ENCODE results near the gene CLDN6. TPM values are rescaled to one million over a fixed set of nuclear protein-coding genes. Genes with fewer than 3 reads are reported as not detected.
A peak's percentile ranks its signal among the peaks of the same experiment; 100 is the strongest.

CLDN6 gene
- total RNA-seq, 1 donor from 2014 or later, result 319 TPM

GRCh38 chr16:2981177-2981898 lies 36.6 kb downstream of the CLDN6 start:
- no peak overlapping the region for H3K4me3 ChIP-seq (ENCODE audit: low read depth, low read length)
- no peak for TF ChIP-seq CTCF (IDR thresholded peaks at IDR 0.05; ENCODE audit: insufficient read depth, low read length, poor library complexity, severe bottlenecking)

GRCh38 chr16:2980227-2981176 lies 37.5 kb downstream of the CLDN6 start, which contains the start of gene PKMYT1:
PKMYT1 (minus strand) TSS chr16:2980446; CDS start chr16:2979657, 789 bp downstream.
- Histone ChIP-seq H3K27me3 (ENCODE audit: control insufficient read depth, insufficient read depth, low read length) (no peaks in the 10 kb centered on the region), H3K4me3 (ENCODE audit: low read depth, low read length) (peak within 1 kb of the TSS; percentile 82), H3K36me3 (ENCODE audit: control insufficient read depth, insufficient read depth, low read length) (no peaks in the 10 kb centered on the region)
- DNase-seq (ENCODE audit: low read depth), result no peak
- no peak for TF ChIP-seq CTCF (IDR thresholded peaks at IDR 0.05; ENCODE audit: insufficient read depth, low read length, poor library complexity, severe bottlenecking)

More at GRCh38 chr16:2981177-2981898, 36.6 kb downstream of the CLDN6 start:
- no peak for DNase-seq (ENCODE audit: low read depth)
- no peaks in the 10 kb centered on the region for H3K36me3 ChIP-seq (ENCODE audit: control insufficient read depth, insufficient read depth, low read length)
- no peaks in the 10 kb centered on the region for H3K27me3 ChIP-seq (ENCODE audit: control insufficient read depth, insufficient read depth, low read length)

GRCh38 chr16:2979669-2980226 lies 38.2 kb downstream of the CLDN6 start:
- no peaks in the 10 kb centered on the region for H3K27me3 ChIP-seq (ENCODE audit: control insufficient read depth, insufficient read depth, low read length)
- no peak for DNase-seq (ENCODE audit: low read depth)
- no peaks in the 10 kb centered on the region for H3K36me3 ChIP-seq (ENCODE audit: control insufficient read depth, insufficient read depth, low read length)
- H3K4me3 ChIP-seq (ENCODE audit: low read depth, low read length), result peak overlapping the region; percentile 82
- no peak for TF ChIP-seq CTCF (IDR thresholded peaks at IDR 0.05; ENCODE audit: insufficient read depth, low read length, poor library complexity, severe bottlenecking)

GRCh38 chr16:2977440-2977839 lies 40.5 kb downstream of the CLDN6 start:
- H3K36me3 ChIP-seq (ENCODE audit: control insufficient read depth, insufficient read depth, low read length), result peaks cover 1% of the 10 kb centered on the region
- no peaks in the 10 kb centered on the region for H3K27me3 ChIP-seq (ENCODE audit: control insufficient read depth, insufficient read depth, low read length)
- no peak overlapping the region for H3K4me3 ChIP-seq (ENCODE audit: low read depth, low read length)
- no peak for DNase-seq (ENCODE audit: low read depth)
- TF ChIP-seq CTCF (IDR thresholded peaks at IDR 0.05; ENCODE audit: insufficient read depth, low read length, poor library complexity, severe bottlenecking), result no peak

GRCh38 chr16:2976673-2977072 lies 41.3 kb downstream of the CLDN6 start:
- Histone ChIP-seq H3K36me3 (ENCODE audit: control insufficient read depth, insufficient read depth, low read length) (peaks cover 1% of the 10 kb centered on the region), H3K4me3 (ENCODE audit: low read depth, low read length) (no peak overlapping the region), H3K27me3 (ENCODE audit: control insufficient read depth, insufficient read depth, low read length) (no peaks in the 10 kb centered on the region)
- TF ChIP-seq CTCF (IDR thresholded peaks at IDR 0.05; ENCODE audit: insufficient read depth, low read length, poor library complexity, severe bottlenecking), result no peak
- DNase-seq (ENCODE audit: low read depth), result no peak

Measured in kidney epithelial cell (primary cell).